ENCODE results near the gene TTLL11.

DNA sequence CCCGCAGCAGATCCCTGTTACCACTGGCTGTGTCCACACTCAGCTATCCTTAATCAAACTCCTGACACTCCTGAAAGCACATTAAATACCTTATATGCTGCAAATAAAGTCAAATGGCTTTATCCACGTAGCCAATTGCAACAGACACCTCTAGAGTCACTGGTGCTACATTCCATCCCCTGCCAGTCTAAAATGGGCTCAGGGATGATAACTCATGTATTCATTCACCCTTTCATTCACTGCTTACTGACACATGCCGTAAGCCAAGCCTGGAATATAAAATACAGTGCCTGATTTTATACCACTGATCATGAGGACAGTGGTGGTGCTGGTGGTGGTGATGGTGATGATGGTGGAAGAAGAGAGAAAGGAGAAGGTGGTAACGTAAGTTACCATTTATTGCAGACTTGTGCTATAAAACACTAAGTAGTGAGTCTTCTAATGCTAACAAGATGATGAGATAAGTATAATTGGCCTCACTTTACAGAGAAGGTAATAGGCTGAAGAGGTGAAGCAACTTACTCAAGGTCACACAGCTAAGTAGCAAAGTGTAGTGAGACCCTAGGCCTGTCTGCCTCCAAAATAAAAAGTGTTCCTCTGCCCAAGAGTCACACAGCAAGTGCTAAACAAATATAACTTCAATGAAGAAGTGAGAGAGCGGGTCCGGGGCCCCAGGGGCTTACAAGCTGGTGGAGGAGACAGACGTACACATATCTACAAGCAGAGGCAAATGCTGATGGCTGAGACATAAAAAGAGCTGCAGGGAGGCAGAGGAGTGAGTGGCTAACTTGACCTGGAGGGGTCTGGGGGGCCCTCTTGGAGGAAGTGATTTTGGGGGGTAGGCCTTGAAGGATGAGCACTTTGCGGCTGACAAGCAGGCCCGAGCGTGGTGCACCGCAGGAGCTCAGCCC lies 1.2 kb downstream of the TTLL11 start:
- no peak for TF ChIP-seq POLR2A (IDR thresholded peaks at IDR 0.05; ENCODE audit: low read length)
- no peak for TF ChIP-seq GATA1 (IDR thresholded peaks at IDR 0.05; ENCODE audit: low read depth, low read length)
